ENCODE measurements around the gene OSGEPL1. TPM values are rescaled to one million over a fixed set of nuclear protein-coding genes. Genes with fewer than 3 reads are reported as not detected.

The OSGEPL1 gene
- total and polyA plus RNA-seq, 11 donors: 5.7 to 11.0 (median 8.3) TPM

- intact Hi-C loops (cut with DNase I): loop anchor here in 2 of 10 donors (5.0 to 10.0 kb wide), 2 partner anchors 109 to 121 kb away; partner anchors contain the start of genes ANKAR (in 1 of the 2) and ASNSD1 (in 1 of the 2)
- 0% methylated on average over 17 of the region's 17 CpGs for WGBS, 4 donors
- Histone ChIP-seq H3K4me1 (peaks cover 3 to 45% (median 28%) of the 10 kb centered on the region in 12 donors), H3K9me3 (no peaks in the 10 kb centered on the region), H3K36me3 (peaks cover 0 to 50% (median 29%) of the 10 kb centered on the region in 9 donors), H3K27ac (peak overlapping the region; percentile 90 to 98 (median 96)), H3K4me3 (peak overlapping the region; percentile 65 to 92 (median 80)), H3K27me3 (no peaks in the 10 kb centered on the region)
- TF ChIP-seq CTCF (IDR thresholded peaks at IDR 0.05): no peak
- TF ChIP-seq POLR2A (IDR thresholded peaks at IDR 0.05): no peak
- peak in 2 of 4 donors; percentile 19 to 29 for ATAC-seq
- no peak for DNase-seq
Measured at GRCh38 chr2:189783451-189783926, 20.9 kb upstream of the OSGEPL1 start.

- intact Hi-C loops (cut with DNase I): loop anchor here in 2 of 10 donors (5.0 to 10.0 kb wide), 2 partner anchors 107 to 120 kb away; partner anchors contain the start of genes ANKAR (in 1 of the 2) and ASNSD1 (in 1 of the 2)
- Histone ChIP-seq H3K4me3 (peak overlapping the region in 5 of 12 donors; percentile 65 to 82 (median 77)), H3K4me1 (peaks cover 3 to 45% (median 28%) of the 10 kb centered on the region in 12 donors), H3K36me3 (peaks cover 0 to 53% (median 41%) of the 10 kb centered on the region in 9 donors), H3K9me3 (no peaks in the 10 kb centered on the region), H3K27me3 (no peaks in the 10 kb centered on the region), H3K27ac (peak overlapping the region in 2 of 12 donors; percentile 97)
- DNase-seq (no peak), ATAC-seq (no peak)
- no peak for TF ChIP-seq POLR2A (IDR thresholded peaks at IDR 0.05)
- no peak for TF ChIP-seq CTCF (IDR thresholded peaks at IDR 0.05)
- 63 to 73% (median 69%) methylated on average over 4 of the region's 4 CpGs for WGBS, 4 donors
Measured at GRCh38 chr2:189782221-189782671, 19.7 kb upstream of the OSGEPL1 start.

GRCh38 chr2:189772212-189772611 is 9.6 kb upstream of the OSGEPL1 start:
- Histone ChIP-seq H3K36me3 (peaks cover 0 to 100% (median 84%) of the 10 kb centered on the region in 9 donors), H3K27me3 (no peaks in the 10 kb centered on the region), H3K4me3 (no peak overlapping the region), H3K9me3 (no peaks in the 10 kb centered on the region), H3K4me1 (peaks cover 0 to 11% (median 2%) of the 10 kb centered on the region in 12 donors), H3K27ac (no peak overlapping the region)
- TF ChIP-seq CTCF (IDR thresholded peaks at IDR 0.05) (no peak), POLR2A (IDR thresholded peaks at IDR 0.05) (no peak)
- 93 to 95% (median 94%) methylated on average over 1 of the region's 1 CpG for WGBS, 4 donors
- intact Hi-C loops (cut with DNase I): loop anchor here in 1 of 10 donors (10.0 kb wide), 1 partner anchor 327 kb away; the partner anchor contains the start of gene WDR75
- DNase-seq (no peak), ATAC-seq (no peak)

- Histone ChIP-seq H3K9me3 (no peaks in the 10 kb centered on the region), H3K27me3 (no peaks in the 10 kb centered on the region), H3K27ac (peak overlapping the region in 3 of 12 donors; percentile 3 to 26 (median 7)), H3K4me3 (no peak overlapping the region), H3K4me1 (peaks cover 0 to 11% (median 2%) of the 10 kb centered on the region in 12 donors), H3K36me3 (peaks cover 0 to 97% (median 80%) of the 10 kb centered on the region in 9 donors)
- TF ChIP-seq POLR2A (IDR thresholded peaks at IDR 0.05): no peak
- TF ChIP-seq CTCF (IDR thresholded peaks at IDR 0.05): no peak
- DNase-seq (no peak), ATAC-seq (peak in 2 of 4 donors; percentile 42 to 53)
- intact Hi-C loops (cut with DNase I): loop anchor here in 1 of 10 donors (10.0 kb wide), 1 partner anchor 326 kb away; the partner anchor contains the start of gene WDR75
- WGBS, 4 donors: 30 to 55% (median 51%) methylated on average over 6 of the region's 6 CpGs
Measured at GRCh38 chr2:189770590-189771322, 8.2 kb upstream of the OSGEPL1 start.

Data from heart left ventricle (tissue), 16 donors.